Ishikawa (cell line): ENCODE data around the gene OR2V2.
A peak's percentile ranks its signal among the peaks of the same experiment; 100 is the strongest.

Experiments
- CEBPB ChIP-seq: IDR thresholded peaks from 2 replicates; pipeline ENCODE4 v1.6.1; 2012
- CREB1 ChIP-seq: IDR thresholded peaks from 2 replicates; pipeline ENCODE4 v1.6.1; 2012; ENCODE audit warnings: low read depth
- EGR1 ChIP-seq: IDR thresholded peaks from 2 replicates; pipeline ENCODE4 v1.6.1; 2012
- EP300 ChIP-seq: IDR thresholded peaks from 2 replicates; pipeline ENCODE4 v1.6.1; 2012; ENCODE audit warnings: borderline replicate concordance
- FOXM1 ChIP-seq: IDR thresholded peaks from 2 replicates; pipeline ENCODE4 v1.6.1; 2012; ENCODE audit warnings: low read depth, borderline replicate concordance
- NFIC ChIP-seq: IDR thresholded peaks from 2 replicates; pipeline ENCODE4 v1.6.1; 2012
- RAD21 ChIP-seq: IDR thresholded peaks from 2 replicates; pipeline ENCODE4 v1.6.1; 2012; ENCODE audit warnings: low read depth
- TAF1 ChIP-seq: IDR thresholded peaks from 2 replicates; pipeline ENCODE4 v1.6.1; 2012; ENCODE audit warnings: low read depth, mild to moderate bottlenecking
- TCF12 ChIP-seq: IDR thresholded peaks from 2 replicates; pipeline ENCODE4 v1.6.1; 2012; ENCODE audit warnings: low read depth
- TEAD4 ChIP-seq: IDR thresholded peaks from 2 replicates; pipeline ENCODE4 v1.6.1; 2012
- YY1 ChIP-seq: IDR thresholded peaks from 2 replicates; pipeline ENCODE4 v1.6.1; 2012; ENCODE audit warnings: low read depth
- ZBTB7A ChIP-seq: IDR thresholded peaks from 2 replicates; pipeline ENCODE4 v1.6.1; 2012; ENCODE audit warnings: low read depth
- TF ChIP-seq, protein P1 (sequence below): IDR thresholded peaks from 2 replicates; pipeline ENCODE4 v1.6.1; 2012; ENCODE audit warnings: low read depth, mild to moderate bottlenecking
- TF ChIP-seq, protein P2 (sequence below): IDR thresholded peaks from 2 replicates; pipeline ENCODE4 v1.6.1; 2012
- TF ChIP-seq, protein P3 (sequence below): IDR thresholded peaks from 2 replicates; pipeline ENCODE4 v1.6.1; 2012

The OR2V2 gene

DNA sequence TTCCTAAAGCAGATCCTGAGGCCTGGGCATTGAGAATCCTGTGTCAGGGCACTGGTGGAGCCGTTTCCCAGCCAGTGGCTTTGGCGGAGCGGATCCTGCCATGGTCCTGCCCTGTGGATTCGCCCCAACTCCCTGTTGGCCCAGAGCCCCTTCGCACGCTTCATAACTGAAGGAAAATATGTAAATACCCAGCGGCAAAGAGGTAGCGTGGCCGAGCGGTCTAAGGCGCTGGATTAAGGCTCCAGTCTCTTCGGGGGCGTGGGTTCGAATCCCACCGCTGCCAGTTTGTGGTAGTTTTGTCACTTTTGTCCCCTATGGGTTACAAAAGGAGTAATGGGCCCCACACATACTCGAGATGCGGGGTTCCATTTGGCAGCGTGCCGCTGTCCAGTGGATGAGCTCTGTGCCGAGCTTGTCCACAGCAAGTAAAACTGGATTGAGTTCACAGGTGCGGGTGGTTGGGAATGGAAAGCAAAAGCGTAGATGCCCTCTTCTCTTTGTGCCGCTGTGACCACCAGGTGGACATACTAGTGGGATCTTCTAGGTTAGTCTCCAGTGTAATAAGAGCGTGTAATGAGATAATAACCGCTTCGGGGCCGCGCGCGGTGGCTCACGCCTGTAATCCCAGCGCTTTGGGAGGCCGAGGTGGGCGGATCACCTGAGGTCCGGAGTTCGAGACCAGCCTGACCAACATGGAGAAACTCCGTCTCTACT is 40.3 kb downstream of the OR2V2 start:
- TF ChIP-seq YY1 (0 out of 2 replicates have a peak, but pooled peaks have one; percentile 19), NFIC (peak; percentile 83), TCF12 (no peak), CEBPB (no peak; the same call in 1 of the 2 replicates), FOXM1 (no peak), TAF1 (0 out of 2 replicates have a peak, but pooled peaks have one; percentile 25), RAD21 (peak; percentile 4; the same call in 1 of the 2 replicates), EGR1 (no peak), ZBTB7A (0 out of 2 replicates have a peak, but pooled peaks have one; percentile 26), CREB1 (no peak), TEAD4 (peak; percentile 93), EP300 (no peak; the same call in 1 of the 2 replicates)
- TF ChIP-seq, protein P1, sequence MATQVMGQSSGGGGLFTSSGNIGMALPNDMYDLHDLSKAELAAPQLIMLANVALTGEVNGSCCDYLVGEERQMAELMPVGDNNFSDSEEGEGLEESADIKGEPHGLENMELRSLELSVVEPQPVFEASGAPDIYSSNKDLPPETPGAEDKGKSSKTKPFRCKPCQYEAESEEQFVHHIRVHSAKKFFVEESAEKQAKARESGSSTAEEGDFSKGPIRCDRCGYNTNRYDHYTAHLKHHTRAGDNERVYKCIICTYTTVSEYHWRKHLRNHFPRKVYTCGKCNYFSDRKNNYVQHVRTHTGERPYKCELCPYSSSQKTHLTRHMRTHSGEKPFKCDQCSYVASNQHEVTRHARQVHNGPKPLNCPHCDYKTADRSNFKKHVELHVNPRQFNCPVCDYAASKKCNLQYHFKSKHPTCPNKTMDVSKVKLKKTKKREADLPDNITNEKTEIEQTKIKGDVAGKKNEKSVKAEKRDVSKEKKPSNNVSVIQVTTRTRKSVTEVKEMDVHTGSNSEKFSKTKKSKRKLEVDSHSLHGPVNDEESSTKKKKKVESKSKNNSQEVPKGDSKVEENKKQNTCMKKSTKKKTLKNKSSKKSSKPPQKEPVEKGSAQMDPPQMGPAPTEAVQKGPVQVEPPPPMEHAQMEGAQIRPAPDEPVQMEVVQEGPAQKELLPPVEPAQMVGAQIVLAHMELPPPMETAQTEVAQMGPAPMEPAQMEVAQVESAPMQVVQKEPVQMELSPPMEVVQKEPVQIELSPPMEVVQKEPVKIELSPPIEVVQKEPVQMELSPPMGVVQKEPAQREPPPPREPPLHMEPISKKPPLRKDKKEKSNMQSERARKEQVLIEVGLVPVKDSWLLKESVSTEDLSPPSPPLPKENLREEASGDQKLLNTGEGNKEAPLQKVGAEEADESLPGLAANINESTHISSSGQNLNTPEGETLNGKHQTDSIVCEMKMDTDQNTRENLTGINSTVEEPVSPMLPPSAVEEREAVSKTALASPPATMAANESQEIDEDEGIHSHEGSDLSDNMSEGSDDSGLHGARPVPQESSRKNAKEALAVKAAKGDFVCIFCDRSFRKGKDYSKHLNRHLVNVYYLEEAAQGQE, result no peak; the same call in 1 of the 2 replicates
- TF ChIP-seq, protein P2, sequence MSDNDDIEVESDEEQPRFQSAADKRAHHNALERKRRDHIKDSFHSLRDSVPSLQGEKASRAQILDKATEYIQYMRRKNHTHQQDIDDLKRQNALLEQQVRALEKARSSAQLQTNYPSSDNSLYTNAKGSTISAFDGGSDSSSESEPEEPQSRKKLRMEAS, result peak; percentile 51; the same call in 1 of the 2 replicates
- TF ChIP-seq, protein P3, sequence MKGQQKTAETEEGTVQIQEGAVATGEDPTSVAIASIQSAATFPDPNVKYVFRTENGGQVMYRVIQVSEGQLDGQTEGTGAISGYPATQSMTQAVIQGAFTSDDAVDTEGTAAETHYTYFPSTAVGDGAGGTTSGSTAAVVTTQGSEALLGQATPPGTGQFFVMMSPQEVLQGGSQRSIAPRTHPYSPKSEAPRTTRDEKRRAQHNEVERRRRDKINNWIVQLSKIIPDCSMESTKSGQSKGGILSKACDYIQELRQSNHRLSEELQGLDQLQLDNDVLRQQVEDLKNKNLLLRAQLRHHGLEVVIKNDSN, result no peak; the same call in 1 of the 2 replicates

DNA sequence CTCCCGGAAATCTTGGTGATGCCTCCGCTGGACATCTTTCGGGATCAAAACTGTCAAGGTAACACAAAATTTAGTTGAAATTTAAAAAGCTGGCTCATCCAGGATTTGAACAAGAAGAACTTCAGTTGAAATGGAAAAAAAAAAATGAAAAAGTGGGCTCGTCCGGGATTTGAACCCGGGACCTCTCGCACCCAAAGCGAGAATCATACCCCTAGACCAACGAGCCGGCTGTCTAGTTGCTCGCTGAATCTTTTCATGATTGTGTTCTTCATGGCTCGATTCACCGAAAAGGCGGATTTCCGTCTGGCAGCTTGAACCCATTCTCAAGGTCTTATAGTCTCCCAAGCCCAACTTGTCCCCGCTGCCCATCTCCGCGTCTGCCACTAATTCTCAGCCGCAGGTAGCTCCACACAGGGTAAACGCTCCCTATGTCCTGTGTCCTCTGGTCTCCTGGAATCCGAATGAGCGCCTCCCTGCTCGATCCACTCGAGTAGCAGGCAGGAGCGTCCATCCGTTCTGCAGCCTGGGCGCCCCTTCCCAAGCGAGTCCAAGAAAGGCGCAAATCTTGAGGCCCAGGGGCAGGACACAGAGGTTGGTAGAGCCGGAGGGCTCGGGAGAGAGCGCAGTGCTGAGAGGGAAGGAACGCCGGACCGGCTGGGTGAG is 41.4 kb downstream of the OR2V2 start:
- TF ChIP-seq ZBTB7A (peak; percentile 51), FOXM1 (no peak), RAD21 (no peak), TCF12 (no peak), TAF1 (0 out of 2 replicates have a peak, but pooled peaks have one; percentile 40), NFIC (no peak), EP300 (no peak), TEAD4 (peak; percentile 87), CREB1 (no peak)
- TF ChIP-seq, protein P1, result no peak

DNA sequence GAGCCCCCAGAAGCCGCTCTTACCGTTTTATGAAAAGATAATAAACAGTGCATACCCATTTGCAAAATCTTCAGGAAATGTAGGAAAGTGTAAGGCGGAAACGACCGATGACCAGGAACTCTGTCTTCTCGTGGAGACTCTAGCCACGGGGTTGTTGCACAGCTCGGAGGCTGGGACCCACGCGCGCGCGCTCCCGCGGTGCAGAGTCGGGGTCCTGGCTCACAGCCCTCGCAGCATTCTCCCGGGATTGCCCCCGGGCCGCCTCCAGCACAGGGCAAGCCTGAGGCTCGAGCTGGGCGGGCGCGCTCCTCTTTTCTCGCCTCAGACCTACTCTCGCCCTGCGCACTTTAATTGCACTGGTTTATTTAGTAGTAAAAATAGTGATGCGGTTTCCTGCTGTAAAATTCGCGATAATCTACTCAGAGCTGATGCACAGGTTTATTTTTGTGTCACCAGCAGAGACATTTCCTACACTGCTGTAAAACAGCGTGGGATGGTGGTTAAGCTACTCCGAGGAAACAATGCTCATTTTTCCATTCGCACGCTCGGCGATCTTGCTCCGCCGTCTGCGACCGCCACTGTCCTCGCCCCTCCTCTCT is 42.1 kb downstream of the OR2V2 start:
- peak; percentile 16; the same call in 1 of the 2 replicates for TF ChIP-seq ZBTB7A
- TF ChIP-seq, protein P2, result no peak

DNA sequence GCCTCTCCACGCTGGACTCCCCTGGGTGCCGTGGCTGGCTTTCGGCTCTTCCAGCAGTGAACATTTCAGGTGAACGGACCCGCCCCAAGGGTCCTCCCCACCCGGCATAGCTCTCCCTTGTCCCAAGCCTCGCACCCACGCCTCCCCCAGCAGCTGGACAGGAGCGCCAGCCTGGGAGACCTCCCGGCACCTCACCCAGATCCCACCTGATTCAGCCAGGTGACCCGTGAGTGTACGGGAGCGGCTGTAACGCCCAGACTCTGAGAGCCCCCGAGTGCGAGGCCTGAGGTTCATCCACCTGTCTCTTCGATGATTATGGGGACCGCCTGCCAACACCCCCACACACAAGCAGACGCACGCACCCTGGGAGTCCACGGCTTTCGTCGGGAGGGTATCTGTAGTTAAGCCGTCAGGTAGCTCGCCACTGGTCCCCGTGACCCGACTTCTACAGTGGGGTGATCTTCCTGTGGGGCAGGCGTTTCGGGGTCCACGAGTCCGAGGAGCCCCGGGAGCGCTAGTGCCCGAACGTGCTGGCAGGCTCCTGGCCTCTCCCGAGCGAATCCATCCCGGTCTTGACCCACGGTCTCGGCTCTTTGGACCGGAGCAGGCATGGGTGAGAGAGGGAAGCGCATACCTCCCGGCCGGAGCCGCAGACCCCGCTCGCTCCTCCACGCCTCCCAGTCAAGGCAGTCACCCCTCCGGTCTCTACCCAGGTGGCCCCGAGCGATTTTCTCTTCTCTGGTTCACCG is 42.8 kb downstream of the OR2V2 start:
- no peak; the same call in 1 of the 2 replicates for TF ChIP-seq ZBTB7A
- TF ChIP-seq, protein P2, result 0 out of 2 replicates have a peak, but pooled peaks have one; percentile 19
- TF ChIP-seq NFIC, result no peak

DNA sequence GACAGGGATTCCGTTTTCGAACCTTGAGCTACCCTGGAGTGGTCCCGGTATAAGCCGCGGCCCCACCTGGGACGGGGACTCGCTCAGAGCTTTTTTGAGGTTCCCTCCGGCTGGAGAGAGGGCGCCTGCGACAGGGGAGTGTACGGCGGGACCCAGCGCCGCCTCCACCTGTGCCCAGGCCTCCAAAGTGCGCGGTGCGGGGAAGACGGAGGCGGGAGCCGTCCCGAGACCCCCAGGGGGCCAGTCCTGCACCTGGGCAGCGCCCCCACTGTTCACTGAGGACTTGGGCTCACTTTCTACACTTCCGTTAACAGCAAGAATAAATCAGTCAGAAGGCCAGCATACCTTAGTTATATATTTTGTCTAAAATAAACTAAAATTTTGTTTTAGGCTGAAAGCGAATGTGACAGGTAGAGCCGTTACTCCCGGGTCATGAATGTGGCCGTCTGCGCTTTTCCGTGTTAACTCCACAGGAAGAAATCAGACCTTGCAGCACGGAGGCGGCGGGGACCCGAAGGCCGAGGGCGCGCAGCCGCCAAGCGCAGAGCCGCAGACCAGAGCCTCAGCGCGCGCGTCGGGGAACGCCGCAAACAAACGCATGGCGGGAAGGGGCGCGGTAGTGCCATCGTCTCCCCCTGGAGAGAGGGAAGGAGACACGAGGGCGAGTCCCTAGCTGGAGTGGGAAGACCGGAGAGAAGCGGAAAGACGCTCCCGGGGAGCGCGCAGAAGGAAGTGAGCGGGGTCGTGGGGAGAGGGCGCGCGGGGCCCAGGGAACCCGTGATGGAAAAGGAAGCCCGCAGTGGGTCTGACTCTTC is 43.5 kb downstream of the OR2V2 start:
- TF ChIP-seq TCF12, result no peak
- no peak for TF ChIP-seq YY1
- no peak for TF ChIP-seq CREB1
- TF ChIP-seq ZBTB7A, result peak; percentile 90
- no peak for TF ChIP-seq TEAD4
- no peak for TF ChIP-seq NFIC
- no peak for TF ChIP-seq EGR1
